Measurements from ENCODE around the gene ETFBKMT. TPM values are rescaled to one million over a fixed set of nuclear protein-coding genes. Genes with fewer than 3 reads are reported as not detected.

The ETFBKMT gene
- total RNA-seq, 1 experiment from 2014 or later = 0.58 TPM

GRCh38 chr12:31634620-31635019 lies 24.9 kb upstream of the ETFBKMT start:
- Histone ChIP-seq H3K9me2 (replicated peaks; ENCODE audit: low read length) (no peaks in the 10 kb centered on the region), H3K27me3 (ENCODE audit: low read length) (no peaks in the 10 kb centered on the region), H3K27ac (ENCODE audit: low read length) (no peak overlapping the region), H3K79me2 (ENCODE audit: low read length) (no peaks in the 10 kb centered on the region), H2AFZ (ENCODE audit: low read length) (no peak overlapping the region), H4K20me1 (ENCODE audit: low read length) (no peaks in the 10 kb centered on the region), H3K4me3 (ENCODE audit: low read length) (no peak overlapping the region), H3K9me3 (ENCODE audit: low read length) (no peaks in the 10 kb centered on the region), H3K4me2 (ENCODE audit: low read length) (no peak overlapping the region), H3K36me3 (ENCODE audit: low read depth, low read length) (no peaks in the 10 kb centered on the region), H3K4me1 (ENCODE audit: insufficient read depth, low read length) (no peaks in the 10 kb centered on the region), H3F3A (ENCODE audit: low read length, unreplicated experiment) (no peaks in the 10 kb centered on the region), H3K9ac (ENCODE audit: low read length) (no peak overlapping the region)
- TF ChIP-seq EZH2 (IDR thresholded peaks at IDR 0.05; ENCODE audit: low read length, unreplicated experiment) (no peak), CTCF (conservative IDR thresholded peaks at IDR 0.05; ENCODE audit: low read depth, low read length) (no peak), EZH2phosphoT487 (IDR thresholded peaks at IDR 0.05; ENCODE audit: borderline replicate concordance, low read length) (no peak)
- no TSS peak for BruUV-seq (replicated peaks)
- CTCF ChIA-PET = no interaction called here
- ATAC-seq (no peak), DNase-seq (no peak)
- POLR2A ChIA-PET (ENCODE audit: unreplicated experiment) = no interaction called here
- intact Hi-C loops (cut with micrococcal nuclease) = loop anchor here (10.0 kb wide), 2 partner anchors 160 to 380 kb away; no protein-coding TSS in a partner anchor

- ChIA-PET POLR2A (ENCODE audit: unreplicated experiment) (no interaction called here), CTCF (no interaction called here)
- Histone ChIP-seq H3K4me1 (ENCODE audit: insufficient read depth, low read length) (no peaks in the 10 kb centered on the region; the same call in 1 of the 2 replicates), H3K79me2 (ENCODE audit: low read length) (no peaks in the 10 kb centered on the region), H3K9ac (ENCODE audit: low read length) (no peak overlapping the region), H3K4me3 (ENCODE audit: low read length) (no peak overlapping the region), H3K27me3 (ENCODE audit: low read length) (no peaks in the 10 kb centered on the region), H3K4me2 (ENCODE audit: low read length) (no peak overlapping the region), H4K20me1 (ENCODE audit: low read length) (no peaks in the 10 kb centered on the region), H3F3A (ENCODE audit: low read length, unreplicated experiment) (no peaks in the 10 kb centered on the region), H3K9me3 (ENCODE audit: low read length) (no peaks in the 10 kb centered on the region), H3K36me3 (ENCODE audit: low read depth, low read length) (no peaks in the 10 kb centered on the region), H2AFZ (ENCODE audit: low read length) (no peak overlapping the region), H3K27ac (ENCODE audit: low read length) (no peak overlapping the region), H3K9me2 (replicated peaks; ENCODE audit: low read length) (no peaks in the 10 kb centered on the region)
- intact Hi-C loops (cut with micrococcal nuclease) = no loop called here
- TF ChIP-seq EZH2 (IDR thresholded peaks at IDR 0.05; ENCODE audit: low read length, unreplicated experiment) = no peak
- no peak for TF ChIP-seq CTCF (conservative IDR thresholded peaks at IDR 0.05; ENCODE audit: low read depth, low read length)
- no peak for TF ChIP-seq EZH2phosphoT487 (IDR thresholded peaks at IDR 0.05; ENCODE audit: borderline replicate concordance, low read length)
- ATAC-seq (no peak), DNase-seq (no peak)
- BruUV-seq (replicated peaks) = no TSS peak
These were observed 17.9 kb upstream of the ETFBKMT start for GRCh38 chr12:31641509-31642090.

- ATAC-seq = no peak
- no peaks in the 10 kb centered on the region for H3K36me3 ChIP-seq (ENCODE audit: low read depth, low read length)
- H2AFZ ChIP-seq (ENCODE audit: low read length) = no peak overlapping the region
- no peak for TF ChIP-seq CTCF (conservative IDR thresholded peaks at IDR 0.05; ENCODE audit: low read depth, low read length)
- TF ChIP-seq EZH2 (IDR thresholded peaks at IDR 0.05; ENCODE audit: low read length, unreplicated experiment) = no peak
- TF ChIP-seq EZH2phosphoT487 (IDR thresholded peaks at IDR 0.05; ENCODE audit: borderline replicate concordance, low read length) = no peak
- no peaks in the 10 kb centered on the region for H3F3A ChIP-seq (ENCODE audit: low read length, unreplicated experiment)
- no peaks in the 10 kb centered on the region for H3K9me2 ChIP-seq (replicated peaks; ENCODE audit: low read length)
- no peaks in the 10 kb centered on the region for H3K79me2 ChIP-seq (ENCODE audit: low read length)
- H3K4me3 ChIP-seq (ENCODE audit: low read length) = no peak overlapping the region
- no peak overlapping the region for H3K4me2 ChIP-seq (ENCODE audit: low read length)
- no peaks in the 10 kb centered on the region for H4K20me1 ChIP-seq (ENCODE audit: low read length)
- ChIA-PET POLR2A (ENCODE audit: unreplicated experiment) (no interaction called here), CTCF (no interaction called here)
- no peak overlapping the region for H3K9ac ChIP-seq (ENCODE audit: low read length)
- H3K9me3 ChIP-seq (ENCODE audit: low read length) = no peaks in the 10 kb centered on the region
- no peak overlapping the region for H3K27ac ChIP-seq (ENCODE audit: low read length)
- BruUV-seq (replicated peaks) = no TSS peak
- intact Hi-C loops (cut with micrococcal nuclease) = no loop called here
- H3K27me3 ChIP-seq (ENCODE audit: low read length) = no peaks in the 10 kb centered on the region
- H3K4me1 ChIP-seq (ENCODE audit: insufficient read depth, low read length) = peaks cover 13% of the 10 kb centered on the region
- no peak for DNase-seq
These were observed 15.0 kb upstream of the ETFBKMT start for GRCh38 chr12:31644536-31644935.
